G401 (cell line): ENCODE data around the gene SARNP. TPM values are rescaled to one million over a fixed set of nuclear protein-coding genes. Genes with fewer than 3 reads are reported as not detected.
"Not testable (repeated sequence)": the region's sequence is repeated elsewhere in the genome, so short reads cannot be mapped to it uniquely, and the experiment has no call there.

ENCODE experiments used
- DNase-seq: peaks from one replicate; pipeline ENCODE4 v3.0.0-alpha.2; 2015; ENCODE audit warnings: low spot score
- in situ Hi-C: cut with HindIII; loops from 2 replicates; pipeline ENCODE4 v1.10.0; 2016; ENCODE audit warnings: low sequenced_read_pairs, mixed read lengths
- total RNA-seq: library from RNA; depleted of rRNA; stranded (reverse); fragments of >200 nt; shearing (Covaris generic); gene quantifications from 2 replicates; pipeline ENCODE4 v1.2.3, GENCODE V29; 2014

The SARNP gene
- total RNA-seq, 1 experiment from 2014 or later: 272 TPM

DNA sequence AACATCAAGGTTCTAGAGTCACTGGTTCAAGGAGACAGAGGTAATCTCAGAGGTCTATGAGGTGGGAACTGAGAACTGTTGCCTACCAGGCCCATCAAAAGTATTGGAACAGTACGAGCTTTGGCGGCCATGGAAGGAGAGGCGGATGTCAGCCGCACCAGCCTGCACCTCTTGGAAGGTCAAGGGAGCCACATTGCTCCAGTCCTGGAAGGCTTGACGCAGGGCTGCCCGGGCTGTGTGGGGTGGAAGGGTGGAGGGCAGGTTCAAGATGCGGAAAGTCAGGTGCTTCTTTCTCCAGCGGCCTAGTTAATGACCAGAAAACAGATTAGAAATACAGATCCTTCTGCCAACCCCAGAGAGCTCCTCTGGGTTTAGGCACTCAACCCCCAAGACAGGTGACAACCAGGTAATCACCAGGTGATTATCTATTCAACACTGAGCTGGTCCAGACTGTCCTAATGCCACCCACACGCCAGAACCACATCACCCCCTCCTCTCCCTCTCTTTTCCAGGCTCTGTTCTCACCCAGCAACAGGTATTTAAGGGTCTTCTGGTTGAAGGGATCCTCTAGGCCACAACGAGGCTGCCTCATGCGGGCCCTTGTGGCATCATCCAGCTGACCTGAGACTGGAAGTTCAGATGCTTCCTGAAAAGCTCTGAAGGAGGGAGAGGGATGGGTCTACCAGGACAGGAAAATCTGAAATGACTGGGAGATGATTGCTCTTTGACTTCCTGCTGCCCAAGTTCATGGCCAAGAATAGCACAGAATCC, 23.2 kb upstream of the SARNP start:
- no peak for DNase-seq
- in situ Hi-C loops: no loop called here

GRCh38 chr12:55839345-55840140, 22.0 kb upstream of the SARNP start:
- no peak for DNase-seq
- in situ Hi-C loops: no loop called here

GRCh38 chr12:55838361-55838760, 20.8 kb upstream of the SARNP start:
- no peak for DNase-seq
- in situ Hi-C loops: no loop called here

- DNase-seq, in situ Hi-C loops: not testable (repeated sequence)
Measured at GRCh38 chr12:55834400-55834799, 16.9 kb upstream of the SARNP start.

- DNase-seq: no peak
- in situ Hi-C loops: no loop called here
Measured at GRCh38 chr12:55833056-55833455, 15.5 kb upstream of the SARNP start.

GRCh38 chr12:55831447-55831815, 13.9 kb upstream of the SARNP start:
- no peak for DNase-seq
- in situ Hi-C loops: no loop called here

GRCh38 chr12:55830601-55831446, 13.3 kb upstream of the SARNP start:
- DNase-seq: peak; percentile 85
- in situ Hi-C loops: no loop called here

- DNase-seq: peak; percentile 67
- in situ Hi-C loops: no loop called here
Measured at GRCh38 chr12:55829967-55830600, 12.6 kb upstream of the SARNP start.

GRCh38 chr12:55828357-55828756, 10.8 kb upstream of the SARNP start:
- no peak for DNase-seq
- in situ Hi-C loops: no loop called here

GRCh38 chr12:55827806-55828205, 10.3 kb upstream of the SARNP start:
- in situ Hi-C loops: no loop called here

DNA sequence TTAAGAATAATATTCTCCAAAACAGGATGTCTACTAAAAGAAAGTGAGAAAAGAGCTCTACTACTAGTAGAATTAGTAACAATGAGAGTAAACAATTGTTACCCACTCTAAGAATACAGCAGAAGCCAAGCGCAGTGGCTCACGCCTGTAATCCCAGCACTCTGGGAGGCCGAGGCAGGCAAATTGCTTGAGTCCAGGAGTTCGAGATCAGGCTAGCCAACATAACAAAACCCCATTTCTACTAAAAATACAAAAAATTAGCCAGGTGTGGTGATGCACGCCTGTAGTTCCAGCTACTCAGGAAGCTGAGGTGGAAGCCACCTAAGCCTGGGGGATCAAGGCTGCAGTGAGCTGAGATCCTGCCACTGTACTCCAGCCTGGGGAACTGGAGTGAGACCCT, 7.2 kb upstream of the SARNP start:
- in situ Hi-C loops: no loop called here
- DNase-seq: no peak

More at GRCh38 chr12:55827806-55828205, 10.3 kb upstream of the SARNP start:
- DNase-seq: no peak

DNA sequence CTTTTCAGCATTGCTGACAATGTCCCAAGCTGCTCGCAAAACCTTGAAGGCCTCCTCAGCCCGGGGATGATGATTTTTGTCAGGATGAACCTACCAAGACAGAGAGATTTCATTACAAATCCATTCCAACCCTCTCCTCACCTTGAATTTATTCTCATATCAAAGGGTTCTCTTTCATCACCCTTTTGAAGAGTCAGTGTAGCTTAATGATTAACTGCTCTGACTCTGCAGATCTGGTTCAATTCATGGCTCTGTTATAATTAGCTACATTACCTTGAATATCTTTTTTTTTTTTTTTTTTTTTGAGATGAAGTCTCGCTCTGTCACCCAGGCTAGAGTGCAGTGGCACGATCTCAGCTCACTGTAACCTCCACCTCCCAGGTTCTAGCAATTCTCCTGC, 5.9 kb upstream of the SARNP start:
- DNase-seq: no peak
- in situ Hi-C loops: no loop called here

- DNase-seq: no peak
- in situ Hi-C loops: no loop called here
Measured at GRCh38 chr12:55822228-55822627, 4.7 kb upstream of the SARNP start.

DNA sequence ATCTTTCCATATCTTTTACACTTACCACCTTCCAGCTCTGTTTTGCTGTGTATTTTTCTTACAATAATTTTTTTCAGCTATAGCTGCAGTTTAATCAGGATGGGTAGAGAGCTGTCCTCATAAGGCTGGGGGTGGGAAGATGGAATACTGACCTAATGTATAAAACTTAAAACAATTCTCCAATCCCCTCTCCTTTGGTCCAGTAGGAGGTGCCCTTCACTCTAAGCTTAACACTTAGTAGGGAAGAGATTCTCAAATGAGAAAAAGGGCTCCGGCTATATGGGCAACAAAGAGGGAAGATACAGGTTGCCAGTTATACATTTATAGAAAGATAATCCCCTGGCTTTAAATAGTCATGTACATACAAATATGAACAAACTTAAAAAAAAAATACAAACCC, 3.2 kb upstream of the SARNP start:
- DNase-seq: no peak
- in situ Hi-C loops: no loop called here

DNA sequence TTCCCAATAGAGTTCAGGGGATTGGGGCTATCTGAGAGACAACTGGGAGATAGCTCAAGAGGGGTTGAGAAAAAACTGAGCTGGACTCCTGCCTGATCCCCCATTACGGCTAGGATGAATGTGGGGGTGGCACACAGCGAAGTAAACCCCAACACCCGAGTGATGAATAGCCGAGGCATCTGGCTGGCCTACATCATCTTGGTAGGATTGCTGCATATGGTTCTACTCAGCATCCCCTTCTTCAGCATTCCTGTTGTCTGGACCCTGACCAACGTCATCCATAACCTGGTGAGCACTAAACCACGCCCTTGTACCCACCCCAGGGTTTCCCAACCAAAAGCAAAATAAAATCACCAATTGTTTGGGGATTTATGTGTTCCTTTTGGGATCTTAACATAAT, 1.4 kb upstream of the SARNP start:
- DNase-seq: no peak
- in situ Hi-C loops: no loop called here

DNA sequence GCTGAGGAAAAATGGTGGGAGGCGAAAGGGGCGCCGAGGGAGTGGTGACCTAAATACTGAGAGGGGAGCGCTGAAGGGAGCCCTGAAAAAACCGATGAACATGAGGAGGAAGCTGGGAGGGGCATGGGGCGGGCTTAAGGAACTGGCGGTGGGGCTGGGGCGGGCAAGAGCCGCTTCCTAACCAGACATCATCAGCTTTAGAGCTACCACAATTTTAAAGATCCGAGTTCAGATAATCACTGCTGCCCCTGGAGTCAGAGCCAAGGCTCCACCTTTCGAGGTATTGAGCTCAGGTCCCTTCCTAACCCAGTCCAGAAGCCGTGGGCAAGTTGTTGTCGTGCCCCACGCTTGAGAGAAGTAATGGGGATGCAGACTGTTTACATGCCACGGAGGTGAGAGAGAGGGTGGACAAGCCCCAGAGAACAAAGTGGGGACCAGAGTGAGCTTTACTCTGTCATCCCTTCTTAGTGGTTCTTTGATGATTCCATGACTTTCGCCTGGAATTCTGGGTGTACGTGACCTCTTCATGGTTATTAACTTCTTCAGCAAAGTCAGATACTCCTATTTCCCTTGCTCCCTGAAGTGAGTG, 710 bp upstream of the SARNP start:
- in situ Hi-C loops: no loop called here
- DNase-seq: no peak

DNA sequence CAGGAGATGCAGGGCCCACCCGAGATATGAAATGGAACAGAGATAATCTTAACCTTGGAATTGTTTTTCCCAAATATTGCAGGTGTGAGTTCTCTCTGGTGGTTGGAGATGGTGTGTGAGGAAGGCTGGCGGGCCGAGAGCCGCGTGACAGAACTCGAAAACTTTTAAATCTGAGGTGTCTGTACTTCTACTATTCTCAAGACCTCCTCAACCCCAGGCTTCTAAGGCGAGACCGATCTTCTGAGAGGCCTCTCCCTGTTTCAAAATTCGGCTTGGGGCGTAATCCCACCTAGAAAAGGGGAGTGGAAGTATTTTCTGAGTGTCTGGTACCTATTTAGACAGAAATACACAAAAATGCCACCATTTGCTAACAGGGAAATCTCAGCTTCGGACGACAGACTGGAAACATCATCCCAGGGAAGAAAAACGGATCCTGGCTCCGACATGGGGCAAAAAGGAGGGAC, 611 bp downstream of the SARNP start:
- no peak for DNase-seq
- in situ Hi-C loops: no loop called here

GRCh38 chr12:55815473-55815872, 2.1 kb downstream of the SARNP start:
- in situ Hi-C loops: no loop called here
- no peak for DNase-seq

DNA sequence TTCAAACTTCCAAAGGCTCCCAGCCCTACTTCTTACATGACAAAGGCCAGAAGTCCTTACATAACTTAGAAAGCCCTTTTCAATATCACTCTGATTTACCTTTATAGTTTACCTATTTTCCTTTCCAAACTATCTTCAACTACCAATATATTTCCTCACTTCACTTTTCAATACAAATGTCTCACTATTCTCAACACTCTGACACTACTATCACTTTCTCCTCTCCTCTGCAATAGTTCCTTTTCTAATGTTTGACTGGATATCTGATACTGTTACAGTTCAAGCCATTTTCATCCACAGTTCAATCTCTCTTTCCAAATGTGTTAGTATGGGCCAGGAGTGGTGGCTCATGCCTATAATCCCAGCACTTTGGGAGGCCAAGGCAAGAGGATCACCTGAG, 3.3 kb downstream of the SARNP start:
- in situ Hi-C loops: no loop called here
- DNase-seq: no peak
